Superior temporal gyrus (tissue), 1 donor: ENCODE data around the gene TUBA8.
"Not testable (repeated sequence)": the region's sequence is repeated elsewhere in the genome, so short reads cannot be mapped to it uniquely, and the experiment has no call there.

Experiments used
- DNase-seq: peaks from one replicate; pipeline ENCODE4 v3.0.0-alpha.2; 2016; ENCODE audit errors: extremely low spot score

The TUBA8 gene

GRCh38 chr22:18172776-18173175, 62.2 kb downstream of the TUBA8 start:
- DNase-seq, result not testable (repeated sequence)

DNA sequence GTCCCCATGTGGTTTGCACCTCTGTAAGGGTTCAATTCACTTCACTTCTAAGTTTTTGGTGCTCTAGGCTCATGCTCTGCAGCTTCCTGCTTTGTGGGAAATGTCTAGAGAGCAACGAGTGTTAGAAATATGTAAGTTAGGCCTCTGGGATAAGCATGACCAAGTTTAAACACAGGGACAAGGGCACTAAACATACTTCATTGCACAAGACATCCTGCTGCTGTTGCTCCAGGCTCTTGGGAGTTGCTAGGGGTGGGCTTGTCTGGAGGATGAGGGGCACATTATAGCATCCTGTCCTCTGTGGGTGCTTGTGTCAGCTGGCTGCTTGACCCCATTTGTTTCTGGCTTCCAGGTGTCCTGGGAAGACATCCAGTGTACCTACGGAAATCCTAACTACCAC, 62.8 kb downstream of the TUBA8 start:
- DNase-seq, result not testable (repeated sequence)
